Skeletal muscle satellite cell (primary cell): ENCODE data around the gene FOLR2. TPM values are rescaled to one million over a fixed set of nuclear protein-coding genes. Genes with fewer than 3 reads are reported as not detected.
"Not testable (repeated sequence)": the region's sequence is repeated elsewhere in the genome, so short reads cannot be mapped to it uniquely, and the experiment has no call there.

ENCODE experiments used
- H3K27me3 ChIP-seq: 2 replicates; pipeline ENCODE4 v1.7.0; 2013; ENCODE audit warnings: low read length; ENCODE audit not compliant: control insufficient read depth, insufficient read depth
- H3K36me3 ChIP-seq: 2 replicates; pipeline ENCODE4 v1.7.0; 2013; ENCODE audit warnings: mild to moderate bottlenecking, control low read depth, low read length; ENCODE audit not compliant: insufficient read depth
- H3K4me1 ChIP-seq: 2 replicates; pipeline ENCODE4 v1.7.0; 2013; ENCODE audit warnings: low read length; ENCODE audit not compliant: control insufficient read depth, insufficient read depth
- H3K4me2 ChIP-seq: 2 replicates; pipeline ENCODE4 v1.7.0; 2013; ENCODE audit warnings: mild to moderate bottlenecking, low read length
- H3K4me3 ChIP-seq: 2 replicates; pipeline ENCODE4 v1.7.0; 2013; ENCODE audit warnings: low read length
- H3K9ac ChIP-seq: 2 replicates; pipeline ENCODE4 v1.7.0; 2013; ENCODE audit warnings: mild to moderate bottlenecking, low read depth, low read length, moderate library complexity
- H3K9me3 ChIP-seq: replicated peaks from 2 replicates; pipeline ENCODE4 v1.7.0; 2013; ENCODE audit warnings: mild to moderate bottlenecking, control low read depth, low read length
- total RNA-seq: library from RNA; depleted of rRNA; stranded (reverse); fragments of >200 nt; gene quantifications from 2 replicates; pipeline ENCODE4 v1.2.3, GENCODE V29; 2012; rRNA removed

FOLR2 gene
- not detected in 2 replicates for total RNA-seq

- peaks cover 56% of the 10 kb centered on the region for H3K27me3 ChIP-seq
- no peaks in the 10 kb centered on the region for H3K9me3 ChIP-seq
- no peaks in the 10 kb centered on the region for H3K4me1 ChIP-seq
- H3K4me3 ChIP-seq = no peak within 1 kb of the TSS
- H3K4me2 ChIP-seq = no peak within 1 kb of the TSS
- no peaks in the 10 kb centered on the region for H3K36me3 ChIP-seq
- no peak within 1 kb of the TSS for H3K9ac ChIP-seq
Measured at GRCh38 chr11:72216638-72217037, at the start of gene FOLR2. FOLR2 (plus strand) TSS chr11:72216794; CDS start chr11:72218585, 1,791 bp downstream.

DNA sequence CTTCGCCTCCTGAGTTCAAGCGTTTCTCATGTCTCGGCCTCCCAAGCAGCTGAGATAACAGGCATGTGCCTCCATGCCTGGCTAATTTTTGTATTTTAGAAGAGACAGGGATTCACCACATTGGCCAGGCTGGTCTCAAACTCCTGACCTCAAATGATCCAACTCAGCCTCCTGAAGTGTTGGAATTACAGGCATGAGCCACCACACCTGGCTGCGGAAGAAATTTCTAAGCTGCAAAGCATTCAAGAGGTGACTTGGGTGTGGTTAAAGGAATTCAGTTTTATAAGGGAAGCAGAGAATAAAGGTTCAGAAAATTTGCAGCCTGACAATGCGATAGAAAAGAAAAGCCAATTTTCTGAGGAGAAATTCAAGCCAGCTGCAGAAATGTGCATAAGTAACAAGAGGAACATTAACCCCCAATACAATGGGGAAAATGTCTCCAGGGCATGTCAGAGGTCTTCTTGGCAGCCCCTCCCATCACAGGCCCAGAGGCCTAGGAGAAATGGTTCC, 47.5 kb upstream of the FOLR2 start:
- not testable (repeated sequence) for H3K4me1 ChIP-seq, H3K36me3 ChIP-seq, H3K9ac ChIP-seq, H3K4me2 ChIP-seq, H3K9me3 ChIP-seq, H3K4me3 ChIP-seq
- H3K27me3 ChIP-seq = peaks cover 18% of the 10 kb centered on the region

DNA sequence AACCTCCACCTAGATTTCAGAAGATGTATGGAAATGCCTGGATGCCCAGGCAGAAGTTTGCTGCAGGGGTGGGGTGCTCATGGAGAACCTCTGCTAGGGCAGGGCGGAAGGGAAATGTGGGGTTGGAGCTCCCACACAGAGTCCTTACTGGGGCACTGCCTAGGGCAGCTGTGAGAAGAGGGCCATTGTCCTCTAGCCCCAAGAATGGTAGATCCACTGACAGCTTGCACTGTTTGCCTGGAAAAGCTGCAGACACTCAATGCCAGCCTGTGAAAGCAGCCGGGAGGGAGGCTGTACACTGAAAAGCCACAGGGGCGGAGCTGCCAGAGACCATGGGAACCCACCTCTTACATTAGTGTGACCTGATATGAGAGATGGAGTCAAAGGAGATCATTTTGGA, 46.8 kb upstream of the FOLR2 start:
- not testable (repeated sequence) for H3K4me2 ChIP-seq, H3K9ac ChIP-seq, H3K36me3 ChIP-seq, H3K4me3 ChIP-seq, H3K9me3 ChIP-seq, H3K4me1 ChIP-seq
- peaks cover 18% of the 10 kb centered on the region for H3K27me3 ChIP-seq

DNA sequence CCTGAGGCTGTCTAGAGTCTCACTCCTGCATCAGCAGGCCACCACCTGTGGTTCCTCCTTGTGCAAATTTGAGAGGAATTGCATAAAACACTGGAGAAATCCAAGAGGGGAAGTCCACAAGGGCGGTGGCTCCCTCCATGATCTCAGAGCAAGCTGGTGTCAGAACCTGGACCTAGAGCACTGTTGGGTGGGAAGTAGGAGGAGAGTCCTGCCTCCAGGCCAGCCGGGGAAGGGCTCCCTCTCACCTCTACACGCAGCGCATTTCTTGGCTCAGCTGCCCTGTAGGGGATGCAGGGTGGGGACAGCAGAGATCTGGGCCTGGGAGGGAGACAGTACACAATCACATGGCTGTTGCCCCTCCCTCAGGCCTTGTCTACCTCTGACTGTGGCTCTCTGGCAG, 44.6 kb upstream of the FOLR2 start:
- H3K4me1 ChIP-seq, H3K9me3 ChIP-seq, H3K9ac ChIP-seq, H3K4me2 ChIP-seq, H3K27me3 ChIP-seq, H3K36me3 ChIP-seq, H3K4me3 ChIP-seq: not testable (repeated sequence)

GRCh38 chr11:72173291-72173690, 43.3 kb upstream of the FOLR2 start:
- Histone ChIP-seq H3K27me3 (peaks cover 10% of the 10 kb centered on the region), H3K36me3 (no peaks in the 10 kb centered on the region), H3K9me3 (no peaks in the 10 kb centered on the region), H3K4me1 (no peaks in the 10 kb centered on the region), H3K4me3 (no peak overlapping the region), H3K9ac (no peak overlapping the region), H3K4me2 (no peak overlapping the region)

DNA sequence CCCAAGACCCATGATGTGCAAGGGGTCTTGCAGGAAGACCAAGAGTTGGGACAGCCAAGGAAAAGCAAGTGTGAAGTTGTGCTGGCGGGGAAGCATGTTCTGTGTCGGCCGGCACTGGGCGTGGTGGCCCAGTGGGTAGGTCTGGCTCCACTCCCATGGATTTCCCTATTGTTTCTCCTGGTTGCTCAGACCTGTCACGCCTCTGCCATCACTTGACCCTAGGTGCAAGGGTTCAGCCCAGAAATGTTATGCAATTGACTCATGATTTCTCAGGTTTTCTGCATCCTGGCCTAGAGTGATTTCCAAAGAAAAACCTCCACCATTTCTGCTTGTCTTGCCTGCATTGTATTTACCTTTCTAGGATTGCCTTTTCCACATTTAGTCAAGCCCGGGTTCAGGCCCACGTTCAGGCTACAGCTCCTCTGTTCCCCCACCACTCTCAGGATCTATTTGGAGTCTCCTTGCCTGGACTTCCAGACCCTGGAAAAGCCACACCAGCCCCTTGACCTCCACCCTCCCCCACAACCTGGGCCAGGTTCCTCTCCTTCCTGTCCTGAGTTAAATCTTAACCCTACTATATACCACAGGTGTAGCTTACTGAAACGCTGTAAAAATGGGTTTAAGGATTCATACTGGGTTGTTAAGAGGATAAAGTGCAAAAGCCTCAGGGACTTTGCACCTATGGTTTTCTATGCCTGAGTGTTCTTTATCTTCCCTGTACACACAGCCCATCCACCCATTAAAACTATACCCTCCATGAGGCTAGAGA, 42.1 kb upstream of the FOLR2 start:
- H3K4me1 ChIP-seq = no peaks in the 10 kb centered on the region
- no peak overlapping the region for H3K9ac ChIP-seq
- H3K4me3 ChIP-seq = no peak overlapping the region
- peaks cover 10% of the 10 kb centered on the region for H3K27me3 ChIP-seq
- H3K36me3 ChIP-seq = no peaks in the 10 kb centered on the region
- H3K4me2 ChIP-seq = no peak overlapping the region
- no peaks in the 10 kb centered on the region for H3K9me3 ChIP-seq

- Histone ChIP-seq H3K4me1 (no peaks in the 10 kb centered on the region), H3K4me2 (no peak overlapping the region), H3K36me3 (no peaks in the 10 kb centered on the region), H3K4me3 (no peak overlapping the region), H3K9ac (no peak overlapping the region), H3K9me3 (no peaks in the 10 kb centered on the region), H3K27me3 (peaks cover 17% of the 10 kb centered on the region)
Measured at GRCh38 chr11:72177656-72178055, 38.9 kb upstream of the FOLR2 start.

DNA sequence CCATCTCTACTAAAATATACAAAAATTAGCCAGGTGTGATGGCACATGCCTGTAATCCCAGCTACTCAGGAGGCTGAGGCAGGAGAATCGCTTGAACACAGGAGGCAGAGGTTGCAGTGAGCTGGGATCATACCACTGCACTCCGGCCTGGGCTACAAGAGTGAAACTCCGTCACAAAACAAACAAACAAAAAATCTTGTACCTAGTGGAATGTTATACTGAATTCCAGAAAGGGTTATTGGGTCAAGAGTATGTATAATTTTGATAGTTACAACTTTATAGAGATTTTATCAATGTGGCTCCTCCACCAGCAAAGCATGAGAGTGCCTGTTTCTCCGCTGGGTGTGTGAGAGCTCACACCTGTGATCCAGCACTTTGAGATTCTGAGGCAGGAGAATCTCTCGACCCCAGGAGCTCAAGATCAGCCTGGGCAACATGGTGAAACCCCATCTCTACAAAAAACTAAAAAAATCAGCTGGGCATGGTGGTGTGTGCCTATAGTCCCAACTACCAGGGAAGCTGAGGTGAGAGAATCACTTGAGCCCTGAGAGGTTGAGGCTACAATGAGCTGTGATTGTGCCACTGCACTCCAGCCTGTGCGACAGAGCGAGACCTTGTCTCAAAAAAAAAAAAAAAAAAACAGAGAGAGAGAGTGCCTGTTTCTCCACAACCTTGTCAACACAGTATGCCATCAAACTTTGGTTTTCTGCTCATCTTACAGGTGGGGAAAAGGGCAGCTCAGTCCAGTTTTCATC, 37.4 kb upstream of the FOLR2 start:
- H3K4me3 ChIP-seq = no peak overlapping the region
- no peak overlapping the region for H3K9ac ChIP-seq
- H3K36me3 ChIP-seq = no peaks in the 10 kb centered on the region
- no peaks in the 10 kb centered on the region for H3K4me1 ChIP-seq
- peaks cover 13% of the 10 kb centered on the region for H3K27me3 ChIP-seq
- no peaks in the 10 kb centered on the region for H3K9me3 ChIP-seq
- no peak overlapping the region for H3K4me2 ChIP-seq

DNA sequence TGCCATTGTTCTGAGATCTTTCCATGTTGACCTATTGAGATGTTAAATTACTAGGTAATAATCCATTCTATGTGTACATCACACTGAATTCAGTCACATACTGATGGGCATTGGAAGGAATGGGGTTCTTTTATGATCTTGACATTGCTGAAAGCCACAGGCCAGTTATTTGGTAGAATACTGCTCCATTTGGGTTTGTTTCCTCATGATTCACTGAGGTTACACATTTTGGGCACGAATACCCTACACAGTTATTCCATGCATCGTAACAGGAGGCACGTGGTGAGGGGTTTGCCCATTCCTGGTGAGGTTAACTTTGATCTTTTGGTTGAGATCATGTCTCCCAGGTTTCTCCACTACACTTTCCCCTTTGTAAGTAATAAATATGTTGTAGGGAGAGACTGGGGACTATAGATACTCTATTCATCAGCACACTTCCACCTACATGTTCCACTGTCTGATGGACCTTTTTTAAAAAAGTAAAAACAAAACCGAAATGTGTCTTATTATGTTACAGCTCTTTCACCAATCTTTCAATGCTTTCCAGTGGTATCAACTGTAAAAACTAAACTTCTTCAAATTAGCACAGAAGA, 36.7 kb upstream of the FOLR2 start:
- H3K36me3 ChIP-seq = no peaks in the 10 kb centered on the region
- peaks cover 13% of the 10 kb centered on the region for H3K27me3 ChIP-seq
- no peaks in the 10 kb centered on the region for H3K9me3 ChIP-seq
- H3K4me2 ChIP-seq = no peak overlapping the region
- H3K9ac ChIP-seq = no peak overlapping the region
- no peak overlapping the region for H3K4me3 ChIP-seq
- no peaks in the 10 kb centered on the region for H3K4me1 ChIP-seq

- H3K36me3 ChIP-seq, H3K9me3 ChIP-seq, H3K4me3 ChIP-seq, H3K4me1 ChIP-seq, H3K9ac ChIP-seq, H3K4me2 ChIP-seq: not testable (repeated sequence)
- H3K27me3 ChIP-seq = peaks cover 13% of the 10 kb centered on the region
Measured at GRCh38 chr11:72180892-72181552, 35.6 kb upstream of the FOLR2 start.

GRCh38 chr11:72181553-72181958, 35.0 kb upstream of the FOLR2 start:
- H3K4me3 ChIP-seq, H3K9ac ChIP-seq, H3K4me2 ChIP-seq, H3K36me3 ChIP-seq, H3K4me1 ChIP-seq, H3K9me3 ChIP-seq: not testable (repeated sequence)
- peaks cover 13% of the 10 kb centered on the region for H3K27me3 ChIP-seq
